NCI-H460 (cell line): Measurements from ENCODE around the gene NUTM2G. TPM values are rescaled to one million over a fixed set of nuclear protein-coding genes. Genes with fewer than 3 reads are reported as not detected.
"Not testable (repeated sequence)": the region's sequence is repeated elsewhere in the genome, so short reads cannot be mapped to it uniquely, and the experiment has no call there.

Experiments used
- DNase-seq: peaks from one replicate; pipeline ENCODE4 v3.0.0-alpha.2; 2016; ENCODE audit warnings: low read depth; ENCODE audit errors: extremely low read depth
- total RNA-seq: library from RNA; depleted of rRNA; stranded (reverse); fragments of >200 nt; shearing (Covaris generic); gene quantifications from 2 replicates; pipeline ENCODE4 v1.2.3, GENCODE V29; 2014; rRNA removed

Gene NUTM2G
- total RNA-seq, 1 experiment from 2014 or later, result not detected

DNA sequence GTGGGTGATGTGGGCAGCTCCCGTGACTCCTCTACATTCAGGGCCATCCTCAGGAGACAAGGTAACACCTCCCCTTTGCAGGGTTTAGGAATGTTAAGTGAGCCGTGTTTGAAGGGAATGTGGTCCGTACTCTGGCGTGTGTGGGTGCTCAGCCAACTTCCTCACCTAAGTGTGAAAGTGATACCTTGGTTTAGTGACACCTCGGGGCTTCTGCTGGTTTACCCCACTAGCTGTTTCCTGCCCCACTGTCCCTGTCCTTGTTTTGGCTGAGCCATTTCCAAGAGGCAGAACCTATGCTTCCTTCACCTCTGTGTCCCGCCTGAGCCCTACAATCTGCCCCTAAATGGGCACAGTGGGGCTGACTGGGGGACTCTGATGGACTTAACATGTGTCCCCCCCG, 12.3 kb downstream of the NUTM2G start:
- not testable (repeated sequence) for DNase-seq

DNA sequence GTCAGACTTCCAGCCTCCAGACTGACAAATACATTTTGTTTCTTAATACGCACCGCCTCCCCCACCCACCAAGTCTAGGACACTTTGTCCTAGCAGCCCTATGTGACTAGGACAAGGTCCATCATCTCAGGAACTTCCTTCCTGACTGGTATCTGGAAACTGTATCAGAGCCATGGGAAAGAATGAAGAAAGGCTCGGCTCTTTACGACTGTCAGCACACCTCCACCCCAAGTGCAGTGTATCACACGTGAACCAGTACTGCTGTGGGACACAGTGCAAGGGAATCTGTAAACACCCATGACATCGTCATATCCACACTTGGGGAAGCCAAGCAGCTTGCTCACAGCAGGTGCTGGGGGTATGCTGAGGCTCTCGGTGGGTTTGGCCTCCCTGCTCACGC, 13.0 kb downstream of the NUTM2G start:
- DNase-seq, result not testable (repeated sequence)

DNA sequence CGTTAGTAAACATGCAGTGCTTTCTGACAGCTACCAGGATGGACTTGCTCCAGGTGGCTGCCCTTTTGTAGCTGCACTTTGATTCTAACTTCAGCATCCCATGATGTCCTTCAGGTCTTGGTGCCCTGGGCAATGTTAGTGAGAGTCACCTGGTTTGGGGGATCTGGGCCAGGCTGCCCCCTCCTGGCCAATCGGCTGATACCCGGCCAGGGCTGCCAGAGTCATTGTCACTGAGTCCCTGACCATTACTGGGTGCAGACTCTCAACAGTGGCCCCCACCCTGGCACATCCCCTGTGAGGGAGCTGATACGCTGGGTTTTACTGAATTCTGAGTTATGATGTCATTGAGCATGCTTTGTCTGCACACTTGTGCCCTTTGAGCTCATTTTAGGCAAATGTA, 13.5 kb downstream of the NUTM2G start:
- not testable (repeated sequence) for DNase-seq

DNA sequence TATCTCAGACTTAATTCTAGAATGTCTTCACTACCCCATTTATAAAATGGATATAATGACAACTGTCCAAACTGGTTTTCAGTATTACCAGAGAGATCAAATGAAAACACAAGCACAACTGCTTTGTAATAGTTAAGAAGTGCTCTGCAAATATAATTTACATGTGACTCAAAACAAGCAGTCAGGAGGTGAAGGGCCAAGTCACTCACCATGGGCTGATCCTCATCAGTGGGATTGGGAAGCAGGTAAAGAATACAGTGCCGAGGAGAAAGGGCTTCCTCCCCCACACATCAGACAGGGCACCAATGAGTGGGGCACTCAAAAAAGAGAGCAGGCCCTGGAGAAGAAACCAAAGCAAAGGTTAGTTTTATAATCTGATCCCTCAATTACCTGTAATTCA, 20.7 kb downstream of the NUTM2G start:
- not testable (repeated sequence) for DNase-seq

DNA sequence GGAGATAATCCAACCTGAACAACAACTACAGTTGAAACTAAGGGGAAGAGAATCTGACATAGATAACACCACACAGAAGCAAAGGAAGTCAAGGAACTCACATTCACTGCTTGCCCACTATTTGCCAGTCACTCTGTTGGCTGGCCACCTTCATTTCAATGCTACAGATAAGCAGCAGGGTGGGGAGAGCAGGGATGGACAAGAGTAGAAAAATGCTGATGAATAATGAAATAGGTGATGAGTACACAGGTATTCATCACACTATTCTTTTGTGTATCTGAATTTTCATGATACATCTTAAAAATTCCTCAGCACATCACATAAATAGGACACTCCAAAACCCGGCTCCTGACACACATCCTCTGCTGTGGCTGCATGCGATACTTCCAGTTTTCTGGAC, 21.9 kb downstream of the NUTM2G start:
- DNase-seq, result not testable (repeated sequence)

DNA sequence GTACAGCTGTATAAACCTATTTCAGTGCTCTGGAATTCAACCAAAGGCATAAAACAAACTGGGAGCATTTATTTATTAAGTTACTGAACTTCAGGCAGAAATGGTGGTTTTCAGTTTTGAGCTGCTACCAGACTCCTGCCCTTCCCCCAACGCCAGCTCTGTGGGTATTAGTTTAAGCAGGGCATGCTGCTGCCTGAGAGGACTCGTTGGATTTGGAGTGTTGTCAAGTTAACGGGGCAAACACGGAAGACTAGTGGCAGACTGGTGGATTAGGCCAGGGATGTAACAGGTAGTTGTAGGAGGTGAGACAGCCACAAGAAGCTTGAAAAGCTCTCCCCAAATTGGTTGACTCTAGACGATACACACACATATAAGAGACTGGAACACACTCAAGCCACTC, 38.9 kb downstream of the NUTM2G start:
- not testable (repeated sequence) for DNase-seq

DNA sequence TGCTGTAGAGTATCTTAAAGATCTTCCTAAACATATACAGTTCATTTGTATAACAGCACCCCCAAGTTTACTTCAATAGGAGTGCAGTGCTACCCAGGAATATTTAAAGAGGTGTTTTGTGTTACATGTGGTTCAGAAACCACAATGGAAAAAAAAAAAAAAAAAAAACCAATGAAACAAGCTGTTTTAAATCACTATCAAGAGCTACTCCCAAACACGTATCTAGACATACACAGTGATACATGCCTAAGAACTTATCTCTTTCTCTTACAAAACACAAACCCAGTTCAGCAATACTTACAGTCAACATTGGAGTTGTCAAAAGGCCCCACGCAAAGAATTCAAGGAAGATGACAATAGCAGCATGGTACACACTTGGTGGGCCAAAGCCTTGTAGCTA, 43.9 kb downstream of the NUTM2G start:
- not testable (repeated sequence) for DNase-seq

DNA sequence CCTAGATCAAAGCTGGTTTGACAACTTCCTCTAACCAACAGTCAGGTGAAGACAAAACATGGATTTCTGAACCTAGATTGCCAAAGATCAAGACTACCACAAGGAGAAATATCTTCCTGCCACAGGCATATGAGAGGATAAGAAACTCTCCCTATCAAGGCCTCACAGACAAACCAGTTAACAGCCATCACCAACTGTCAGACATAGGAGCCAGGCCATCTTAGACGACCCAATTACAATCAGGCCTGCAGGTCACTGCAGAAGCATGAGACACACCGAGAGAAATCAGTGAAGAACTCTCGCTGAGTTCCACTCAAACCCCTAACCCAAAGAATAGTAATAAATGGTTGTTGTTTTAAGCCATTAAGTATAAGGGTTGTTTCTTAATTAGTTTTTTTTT, 45.4 kb downstream of the NUTM2G start:
- not testable (repeated sequence) for DNase-seq

DNA sequence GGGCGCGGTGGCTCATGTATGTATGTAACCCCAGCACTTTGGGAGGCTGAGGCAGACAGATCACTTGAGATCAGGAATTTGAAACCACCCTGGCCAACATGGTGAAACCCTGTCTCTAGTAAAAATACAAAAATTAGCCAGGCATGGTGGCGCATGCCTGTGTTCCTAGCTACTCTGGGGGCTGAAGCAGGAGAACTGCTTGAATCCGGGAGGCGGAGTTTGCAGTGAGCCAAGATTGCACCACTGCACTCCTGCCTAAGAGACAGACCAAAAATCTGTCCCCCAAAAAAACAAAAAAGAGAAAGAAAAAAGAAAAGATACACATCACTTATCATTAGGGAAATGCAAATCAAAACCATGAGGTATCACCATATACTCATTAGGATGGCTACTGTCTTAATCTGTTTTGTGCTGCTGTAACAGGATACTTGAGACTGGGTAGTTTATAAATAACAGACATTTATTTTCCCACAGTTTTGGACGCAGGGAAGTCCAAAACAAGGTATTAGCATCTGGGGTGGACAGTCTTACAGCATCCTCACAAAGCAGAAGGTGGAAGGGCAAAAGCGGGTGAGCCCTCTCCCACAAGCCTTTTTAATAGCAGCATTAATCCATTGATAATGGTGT, 55.0 kb downstream of the NUTM2G start:
- not testable (repeated sequence) for DNase-seq

DNA sequence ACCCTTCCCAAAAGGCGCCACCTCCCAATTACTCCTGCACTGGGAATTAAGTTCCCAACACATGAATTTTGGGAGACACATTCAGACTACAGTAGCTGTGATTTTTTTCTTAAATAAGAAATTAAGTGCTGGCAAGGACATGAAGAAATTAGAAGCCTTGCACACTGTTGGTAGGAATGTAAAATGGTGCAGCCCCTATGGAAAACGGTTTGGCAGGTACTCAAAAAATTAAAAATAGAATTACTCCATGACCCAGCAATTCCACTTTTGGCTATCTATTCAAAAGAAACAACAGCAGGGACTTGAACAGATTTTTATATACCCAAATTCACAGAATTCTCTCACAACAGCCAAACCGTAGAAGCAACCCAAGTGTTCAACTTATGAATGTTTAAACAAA, 55.5 kb downstream of the NUTM2G start:
- DNase-seq, result not testable (repeated sequence)

DNA sequence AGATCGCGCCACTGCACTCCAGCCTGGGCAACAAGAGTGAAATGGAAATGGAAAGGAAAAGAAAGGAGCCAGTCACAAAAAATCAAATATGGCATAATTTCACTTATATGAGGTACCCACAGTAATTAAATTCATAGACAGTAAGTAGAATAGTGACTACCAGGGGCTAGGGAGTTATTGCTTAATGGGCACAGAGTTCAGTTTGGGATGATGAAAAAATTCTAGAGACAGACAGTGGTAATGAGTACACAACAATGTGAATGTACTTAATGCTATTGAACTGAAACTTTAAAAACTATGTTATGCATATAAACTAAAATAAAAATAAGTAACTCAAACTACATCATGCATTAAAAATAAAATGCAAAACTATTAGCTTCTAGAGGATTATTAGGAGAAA, 56.2 kb downstream of the NUTM2G start:
- not testable (repeated sequence) for DNase-seq

Other genes starting within 250 kb of the NUTM2G start
- gene ZNF510, start 150.8 kb upstream of the NUTM2G start, total RNA-seq, result 10.4 and 15.5 TPM in 2 replicates
- gene ZNF782, start 74.3 kb upstream of the NUTM2G start, total RNA-seq, result 4.6 and 5.1 TPM in 2 replicates
- 2.2 and 2.8 TPM in 2 replicates for gene CTSV, start 110.3 kb downstream of the NUTM2G start, total RNA-seq